Measurements from ENCODE around the gene PET100. TPM values are rescaled to one million over a fixed set of nuclear protein-coding genes. Genes with fewer than 3 reads are reported as not detected.

The PET100 gene
- total RNA-seq, 1 experiment from 2014 or later, result 77.6 TPM

DNA sequence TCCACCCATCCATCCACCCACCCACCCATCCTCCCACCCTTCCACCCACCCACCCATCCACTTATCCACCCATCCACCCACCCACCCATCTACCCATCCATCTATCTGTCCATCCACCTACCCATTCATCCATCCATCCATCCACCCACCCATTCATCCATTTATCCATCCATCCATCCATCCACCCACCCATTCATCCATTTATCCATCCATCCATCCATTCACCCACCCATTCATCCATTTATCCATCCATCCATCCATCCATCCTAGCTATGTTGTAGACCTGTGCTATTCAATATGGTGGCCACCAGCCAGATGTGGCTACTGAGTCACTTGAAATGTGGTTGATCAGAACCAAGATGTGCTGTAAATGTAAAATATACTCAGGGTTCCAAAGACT lies 28.9 kb upstream of the PET100 start:
- intact Hi-C loops (cut with micrococcal nuclease; ENCODE audit: unreplicated experiment), result no loop called here
- CTCF ChIA-PET, result no interaction called here
- DNase-seq, result no peak
- Mint-ChIP-seq H3K4me1 (ENCODE audit: low read depth, unreplicated experiment) (peaks cover 8% of the 10 kb centered on the region), H3K36me3 (ENCODE audit: insufficient read depth, unreplicated experiment) (peaks cover 18% of the 10 kb centered on the region), H3K27me3 (ENCODE audit: unreplicated experiment) (no peaks in the 10 kb centered on the region), H3K4me3 (ENCODE audit: low read depth, unreplicated experiment) (no peak overlapping the region), H3K27ac (ENCODE audit: unreplicated experiment) (no peak overlapping the region), H3K9me3 (ENCODE audit: low read depth, unreplicated experiment) (no peaks in the 10 kb centered on the region)
- no TSS peak for BruUV-seq (replicated peaks)
- no peak for TF ChIP-seq CTCF (IDR thresholded peaks at IDR 0.05; ENCODE audit: unreplicated experiment)

- peaks cover 8% of the 10 kb centered on the region for H3K4me1 Mint-ChIP-seq (ENCODE audit: low read depth, unreplicated experiment)
- peaks cover 16% of the 10 kb centered on the region for H3K36me3 Mint-ChIP-seq (ENCODE audit: insufficient read depth, unreplicated experiment)
- no peak for TF ChIP-seq CTCF (IDR thresholded peaks at IDR 0.05; ENCODE audit: unreplicated experiment)
- H3K9me3 Mint-ChIP-seq (ENCODE audit: low read depth, unreplicated experiment), result no peaks in the 10 kb centered on the region
- intact Hi-C loops (cut with micrococcal nuclease; ENCODE audit: unreplicated experiment), result no loop called here
- no peak overlapping the region for H3K27ac Mint-ChIP-seq (ENCODE audit: unreplicated experiment)
- DNase-seq, result no peak
- no peak overlapping the region for H3K4me3 Mint-ChIP-seq (ENCODE audit: low read depth, unreplicated experiment)
- CTCF ChIA-PET, result no interaction called here
- no TSS peak for BruUV-seq (replicated peaks)
- H3K27me3 Mint-ChIP-seq (ENCODE audit: unreplicated experiment), result no peaks in the 10 kb centered on the region
Observed at GRCh38 chr19:7602240-7602934, 27.2 kb upstream of the PET100 start.

GRCh38 chr19:7602935-7603497 lies 26.6 kb upstream of the PET100 start:
- H3K36me3 Mint-ChIP-seq (ENCODE audit: insufficient read depth, unreplicated experiment), result peaks cover 12% of the 10 kb centered on the region
- no peak for TF ChIP-seq CTCF (IDR thresholded peaks at IDR 0.05; ENCODE audit: unreplicated experiment)
- CTCF ChIA-PET, result no interaction called here
- no peak for DNase-seq
- intact Hi-C loops (cut with micrococcal nuclease; ENCODE audit: unreplicated experiment), result no loop called here
- H3K4me3 Mint-ChIP-seq (ENCODE audit: low read depth, unreplicated experiment), result no peak overlapping the region
- no peaks in the 10 kb centered on the region for H3K27me3 Mint-ChIP-seq (ENCODE audit: unreplicated experiment)
- H3K27ac Mint-ChIP-seq (ENCODE audit: unreplicated experiment), result no peak overlapping the region
- peaks cover 1% of the 10 kb centered on the region for H3K4me1 Mint-ChIP-seq (ENCODE audit: low read depth, unreplicated experiment)
- BruUV-seq (replicated peaks), result no TSS peak
- no peaks in the 10 kb centered on the region for H3K9me3 Mint-ChIP-seq (ENCODE audit: low read depth, unreplicated experiment)

- intact Hi-C loops (cut with micrococcal nuclease; ENCODE audit: unreplicated experiment), result no loop called here
- Mint-ChIP-seq H3K9me3 (ENCODE audit: low read depth, unreplicated experiment) (no peaks in the 10 kb centered on the region), H3K27ac (ENCODE audit: unreplicated experiment) (no peak overlapping the region), H3K36me3 (ENCODE audit: insufficient read depth, unreplicated experiment) (peaks cover 11% of the 10 kb centered on the region), H3K4me1 (ENCODE audit: low read depth, unreplicated experiment) (no peaks in the 10 kb centered on the region), H3K4me3 (ENCODE audit: low read depth, unreplicated experiment) (no peak overlapping the region), H3K27me3 (ENCODE audit: unreplicated experiment) (no peaks in the 10 kb centered on the region)
- CTCF ChIA-PET, result no interaction called here
- no TSS peak for BruUV-seq (replicated peaks)
- DNase-seq, result no peak
- TF ChIP-seq CTCF (IDR thresholded peaks at IDR 0.05; ENCODE audit: unreplicated experiment), result no peak
Observed at GRCh38 chr19:7603919-7604318, 25.7 kb upstream of the PET100 start.

All from Calu3 (cell line).